G401 (cell line): ENCODE data around the gene SYK. TPM values are rescaled to one million over a fixed set of nuclear protein-coding genes. Genes with fewer than 3 reads are reported as not detected.
"Not testable (repeated sequence)": the region's sequence is repeated elsewhere in the genome, so short reads cannot be mapped to it uniquely, and the experiment has no call there.

Experiments used
- DNase-seq: peaks from one replicate; pipeline ENCODE4 v3.0.0-alpha.2; 2015; ENCODE audit warnings: low spot score
- in situ Hi-C: cut with HindIII; loops from 2 replicates; pipeline ENCODE4 v1.10.0; 2016; ENCODE audit warnings: low sequenced_read_pairs, mixed read lengths
- total RNA-seq: library from RNA; depleted of rRNA; stranded (reverse); fragments of >200 nt; shearing (Covaris generic); gene quantifications from 2 replicates; pipeline ENCODE4 v1.2.3, GENCODE V29; 2014

The SYK gene
- total RNA-seq, 1 experiment from 2014 or later = not detected

DNA sequence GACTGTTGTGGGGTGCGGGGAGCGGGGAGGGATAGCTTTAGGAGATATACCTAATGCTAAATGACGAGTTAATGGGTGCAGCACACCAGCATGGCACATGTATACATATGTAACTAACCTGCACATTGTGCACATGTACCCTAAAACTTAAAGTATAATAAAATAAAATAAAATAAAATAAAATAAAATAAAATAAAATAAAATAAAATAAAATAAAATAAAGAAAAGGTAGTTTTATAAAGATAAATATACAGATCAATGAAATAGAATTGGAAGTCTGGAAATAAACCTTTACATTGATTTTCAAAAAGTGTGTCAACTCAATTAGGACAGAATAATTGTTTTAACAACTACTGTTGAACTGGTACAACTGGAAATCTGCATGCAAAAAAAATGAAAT, 8.6 kb upstream of the SYK start:
- in situ Hi-C loops = not testable (repeated sequence)

DNA sequence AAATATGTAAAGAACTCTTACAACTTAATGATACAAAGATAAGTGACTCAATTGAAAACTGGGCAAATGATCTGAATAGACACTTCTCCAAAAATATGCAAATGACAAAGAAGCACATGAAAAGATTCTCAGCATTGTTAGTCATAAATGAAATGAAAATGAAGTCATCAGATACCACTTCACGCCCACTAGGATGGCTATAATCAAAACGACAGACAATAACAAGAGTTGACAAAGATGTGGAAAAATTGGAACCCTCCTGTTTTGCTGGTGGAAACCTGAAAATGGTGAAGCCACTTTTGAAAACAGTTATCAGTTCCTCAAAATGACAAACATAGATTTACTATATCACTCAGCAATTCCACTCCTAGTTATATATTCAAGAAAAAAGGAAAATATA, 7.9 kb upstream of the SYK start:
- in situ Hi-C loops = no loop called here
- DNase-seq = no peak

More for the DNA sequence above, 8.6 kb upstream of the SYK start:
- DNase-seq = not testable (repeated sequence)

DNA sequence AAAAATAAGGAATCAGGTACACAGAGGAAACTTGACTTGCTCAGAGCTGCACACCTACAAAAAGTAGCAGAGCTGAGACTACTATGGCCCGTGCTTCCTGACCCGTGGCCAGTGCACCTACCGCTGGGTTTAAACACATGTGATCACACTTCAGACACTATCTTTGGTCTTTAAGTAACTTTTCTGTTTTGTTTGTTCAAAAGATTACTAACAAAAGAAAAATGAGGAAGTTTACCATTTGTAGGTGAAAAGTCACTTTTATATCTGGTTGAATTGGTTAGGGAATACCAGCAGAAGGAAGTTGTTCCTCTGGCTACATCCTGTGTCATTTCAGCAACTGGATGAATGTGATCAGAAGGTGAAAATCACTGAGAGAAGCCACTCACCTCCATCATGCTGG, 6.5 kb upstream of the SYK start:
- in situ Hi-C loops = no loop called here
- DNase-seq = no peak

DNA sequence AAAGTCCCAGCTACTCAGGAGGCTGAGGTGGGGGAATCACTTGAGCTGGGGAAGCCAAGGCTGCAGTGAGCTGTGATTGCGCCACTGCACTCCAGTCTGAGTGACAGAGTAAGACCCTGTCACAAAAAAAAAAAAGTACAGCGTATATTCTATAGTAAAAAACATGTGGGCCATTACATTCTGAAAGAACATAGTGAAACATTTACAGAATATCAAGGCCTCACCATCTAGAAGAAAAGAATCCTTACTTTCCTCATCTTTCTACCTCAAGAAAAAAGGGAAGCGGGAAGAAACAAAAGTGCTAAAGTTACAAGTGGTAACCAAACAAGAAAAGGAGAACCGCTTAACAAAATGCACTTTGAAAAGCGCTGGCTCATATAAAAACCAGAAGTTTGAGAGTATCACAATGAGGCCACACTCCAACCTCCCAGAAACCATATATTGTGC, 5.7 kb upstream of the SYK start:
- no peak for DNase-seq
- in situ Hi-C loops = no loop called here

DNA sequence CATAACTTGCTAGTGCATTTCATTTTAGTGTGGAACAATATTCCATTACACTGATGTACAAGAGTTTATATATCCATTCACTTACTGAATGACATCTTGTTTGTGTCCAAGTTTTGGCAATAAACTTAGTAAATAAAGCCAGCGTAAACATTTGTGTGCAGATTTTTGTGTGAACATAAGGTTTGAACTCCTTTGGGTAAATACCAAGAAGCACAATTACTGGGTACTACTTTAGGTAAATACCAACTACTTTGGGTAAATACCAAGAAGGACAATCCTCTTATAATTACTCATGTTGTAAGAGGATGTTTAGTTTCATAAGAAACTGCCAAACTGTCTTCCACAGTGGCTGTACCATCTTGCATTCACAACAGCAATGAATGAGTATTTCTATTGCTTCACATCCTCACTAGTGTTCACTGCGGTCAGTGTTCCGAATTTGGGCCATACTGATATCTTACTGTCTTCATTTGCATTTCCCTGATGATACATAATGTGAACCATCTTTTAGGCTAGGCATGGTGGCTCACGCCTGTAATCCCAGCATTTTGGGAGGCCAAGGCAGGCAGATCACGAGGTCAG, 2.3 kb upstream of the SYK start:
- no peak for DNase-seq
- in situ Hi-C loops = no loop called here

DNA sequence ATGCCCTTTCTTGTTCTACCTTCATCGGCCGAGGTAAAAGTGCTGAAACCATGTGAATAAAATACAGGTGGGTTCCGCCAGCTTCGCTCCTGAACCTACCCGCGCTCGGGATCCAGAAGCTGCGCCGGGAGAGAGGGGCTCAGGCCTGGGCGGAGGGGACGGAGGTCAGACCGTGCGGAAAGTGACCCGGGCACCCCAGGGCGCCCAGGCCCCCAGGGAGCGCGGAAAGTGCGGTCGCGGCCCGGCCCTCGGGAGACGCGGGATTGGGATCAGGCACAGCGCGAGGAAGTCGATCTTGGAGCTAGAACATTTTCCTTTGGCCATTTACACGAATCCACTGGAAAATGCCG, 329 bp downstream of the SYK start:
- in situ Hi-C loops = no loop called here
- no peak for DNase-seq

DNA sequence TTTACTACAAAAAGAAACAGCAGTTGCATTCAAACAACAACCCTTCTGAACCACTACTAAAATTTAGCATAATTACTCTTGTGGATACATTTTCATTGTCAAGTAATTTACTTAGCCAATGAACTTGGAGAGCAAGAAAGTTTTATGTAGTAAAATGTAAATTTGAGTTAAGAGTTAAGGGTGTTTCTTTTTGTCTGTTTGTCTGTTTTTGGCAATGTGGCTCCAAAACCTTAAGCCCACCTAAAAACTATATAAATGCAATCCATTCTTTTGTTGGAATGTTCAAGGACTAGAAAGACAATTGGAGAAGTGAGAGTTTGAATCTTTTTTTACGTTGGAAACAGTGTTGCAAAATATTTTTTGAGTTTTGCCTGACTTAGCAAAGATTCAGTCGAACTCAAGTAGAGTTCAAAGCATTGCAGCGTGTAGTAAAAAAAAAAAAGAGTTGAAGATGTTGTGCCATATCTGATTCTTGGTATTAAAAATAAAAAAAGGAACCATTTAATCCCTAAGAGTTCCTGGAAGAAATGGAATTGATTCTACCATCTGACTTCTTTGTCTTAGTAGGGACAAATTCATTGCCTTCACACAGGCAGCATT, 867 bp downstream of the SYK start:
- in situ Hi-C loops = no loop called here
- DNase-seq = no peak

DNA sequence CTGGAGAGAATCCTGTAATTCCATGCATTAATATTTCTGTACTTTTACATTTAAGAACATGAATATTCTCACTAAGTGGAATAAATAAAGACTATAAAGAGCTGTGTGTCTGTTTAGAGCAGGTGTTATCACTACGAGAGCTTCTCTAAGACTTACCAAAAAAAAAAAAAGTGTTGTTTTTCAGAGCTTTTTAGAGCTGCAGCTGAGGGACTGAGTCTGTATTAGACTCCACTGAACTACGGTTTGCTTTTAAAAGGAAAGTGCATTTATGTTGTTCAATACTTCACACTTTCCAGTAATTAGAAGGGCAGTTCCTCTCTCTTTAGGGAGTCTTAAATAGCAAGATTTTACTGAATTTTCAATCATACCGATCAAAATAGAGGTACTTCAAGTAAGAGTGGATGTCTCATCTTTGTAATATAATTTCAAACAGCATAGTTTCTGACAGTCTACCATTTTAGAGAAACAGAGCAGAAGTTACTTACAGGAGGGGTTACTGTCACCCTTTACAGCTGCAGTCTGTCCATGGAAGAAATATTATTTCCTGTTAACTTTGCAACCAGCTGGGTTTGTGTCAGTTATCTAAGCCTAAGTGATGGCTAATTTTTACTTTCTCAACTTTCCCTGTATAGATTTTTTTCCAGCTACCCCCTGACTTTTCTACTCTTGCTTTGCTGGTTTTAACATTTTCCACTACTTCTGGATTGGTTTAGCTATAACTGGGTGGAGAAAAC, 2.4 kb downstream of the SYK start:
- in situ Hi-C loops = no loop called here
- DNase-seq = no peak

DNA sequence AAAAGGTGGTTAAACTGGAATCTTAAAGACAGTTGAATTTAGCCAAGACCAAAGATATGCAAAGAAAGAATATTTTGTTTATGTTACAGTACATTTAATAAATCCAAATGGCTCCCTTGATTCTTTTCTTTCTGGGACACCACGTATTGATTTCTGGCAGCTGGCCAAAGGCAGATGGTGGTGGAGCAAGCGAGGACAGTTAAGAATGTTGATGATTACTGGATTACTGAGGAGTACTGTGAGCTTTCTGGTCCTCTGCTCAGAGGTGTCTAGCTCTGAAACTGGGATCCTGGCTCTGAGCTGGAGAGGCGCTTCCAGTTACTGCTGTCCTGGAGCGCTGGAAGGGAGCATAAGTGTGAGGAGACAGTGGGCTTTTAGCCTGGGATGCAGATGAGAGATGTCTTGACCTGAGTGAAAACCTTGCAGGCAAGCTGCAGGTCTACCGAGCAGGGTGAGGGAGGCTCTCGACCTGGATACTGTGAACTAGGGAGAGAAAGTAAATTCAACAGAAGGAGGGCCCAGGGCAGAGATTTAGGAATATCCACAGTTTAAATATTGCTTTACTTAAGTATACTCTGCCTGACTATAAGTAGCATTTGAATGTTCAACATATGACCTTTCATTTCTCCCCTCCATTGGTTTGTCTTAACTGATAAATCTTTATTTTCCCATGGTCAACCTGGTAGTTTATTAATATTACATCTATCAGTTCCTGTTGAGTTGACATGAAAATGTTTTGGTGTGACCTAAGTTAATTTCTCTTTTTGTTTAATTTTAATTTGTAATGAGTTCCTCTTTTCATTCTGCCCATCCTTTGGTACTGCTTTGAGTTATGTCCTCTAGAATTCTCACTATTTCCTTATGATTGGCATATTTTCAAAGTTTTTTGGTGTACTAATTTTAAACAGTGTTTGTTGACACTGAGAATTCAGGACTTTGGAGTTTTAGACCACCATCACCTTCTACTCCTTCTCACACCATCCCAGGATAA, 3.7 kb downstream of the SYK start:
- in situ Hi-C loops = no loop called here

DNA sequence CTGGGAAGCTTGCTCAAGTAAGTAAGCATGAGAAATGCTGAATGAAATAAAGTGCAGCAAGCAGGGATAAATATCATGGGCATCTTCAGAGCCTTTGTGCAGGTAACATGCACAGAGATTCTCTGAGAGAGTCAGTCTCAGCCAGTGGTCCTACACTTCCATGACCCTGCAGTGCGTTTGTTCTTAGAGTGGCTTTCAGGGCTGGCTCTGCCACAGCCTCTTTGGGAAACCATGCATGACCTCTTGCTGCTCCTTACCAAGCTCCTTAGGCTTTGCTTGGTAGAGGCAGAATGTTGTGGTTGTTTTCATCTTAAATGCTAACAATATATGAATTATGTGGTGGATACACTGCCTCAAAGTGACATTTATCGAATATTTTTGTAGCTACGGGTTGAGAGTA, 5.4 kb downstream of the SYK start:
- DNase-seq = no peak
- in situ Hi-C loops = no loop called here

More for the DNA sequence above, 3.7 kb downstream of the SYK start:
- peak; percentile 18 for DNase-seq

DNA sequence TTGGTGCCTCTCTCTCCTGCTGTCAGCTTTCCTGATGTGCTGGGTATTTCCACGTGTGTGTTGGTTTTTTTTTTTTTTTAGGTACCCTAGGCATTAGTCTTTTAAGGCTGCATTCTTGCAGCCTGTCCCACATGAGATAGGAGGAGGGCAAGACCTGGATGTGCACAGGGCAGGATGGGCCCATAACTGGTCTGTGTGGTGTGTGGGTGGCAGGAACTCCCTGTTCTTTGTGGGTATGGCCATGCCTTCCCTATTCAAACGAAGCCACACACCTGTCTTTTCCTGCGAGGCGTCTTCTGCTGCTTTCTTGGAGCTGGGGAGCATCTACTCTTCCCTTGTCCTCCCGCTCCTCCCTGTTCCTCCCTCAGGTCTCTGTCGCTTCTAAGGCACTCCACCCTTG, 6.8 kb downstream of the SYK start:
- in situ Hi-C loops = no loop called here
- no peak for DNase-seq

DNA sequence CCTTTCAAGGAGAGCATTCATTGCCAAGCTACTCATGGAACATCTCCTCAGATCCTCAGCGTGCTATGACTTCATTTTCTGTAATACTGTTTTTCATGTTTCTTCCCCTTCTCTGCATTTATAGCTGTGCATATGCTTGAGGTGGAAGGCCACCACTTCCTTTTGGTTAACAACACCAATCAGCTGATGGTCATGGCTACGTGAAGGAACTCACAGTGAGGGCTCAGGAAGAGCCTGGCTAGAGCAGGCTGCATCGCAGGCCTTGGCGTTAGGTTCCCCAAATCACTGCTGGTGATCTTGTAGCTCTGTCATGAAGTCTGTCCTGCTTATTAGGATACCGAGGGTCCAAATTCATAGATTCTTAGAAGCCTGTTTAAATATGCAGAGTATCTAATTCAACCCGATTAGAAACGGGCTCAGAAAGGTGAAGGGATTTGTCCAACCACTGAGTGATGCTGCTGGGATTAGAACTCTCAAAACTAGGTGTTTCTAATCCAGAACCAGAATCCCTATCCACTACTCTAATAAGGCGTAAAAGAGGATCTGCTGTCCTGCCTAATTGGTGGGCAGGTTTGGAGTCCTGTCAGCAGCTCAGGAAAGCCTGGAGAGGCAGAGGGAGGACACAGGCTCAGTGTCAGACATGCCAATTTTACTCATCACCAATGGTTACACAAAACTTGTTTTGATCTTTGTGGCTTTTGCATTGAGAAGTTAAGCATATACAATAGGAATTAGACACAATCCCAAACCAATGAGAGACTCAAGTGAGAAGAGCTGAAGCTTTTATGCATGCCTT, 7.5 kb downstream of the SYK start:
- DNase-seq = no peak
- in situ Hi-C loops = no loop called here

DNA sequence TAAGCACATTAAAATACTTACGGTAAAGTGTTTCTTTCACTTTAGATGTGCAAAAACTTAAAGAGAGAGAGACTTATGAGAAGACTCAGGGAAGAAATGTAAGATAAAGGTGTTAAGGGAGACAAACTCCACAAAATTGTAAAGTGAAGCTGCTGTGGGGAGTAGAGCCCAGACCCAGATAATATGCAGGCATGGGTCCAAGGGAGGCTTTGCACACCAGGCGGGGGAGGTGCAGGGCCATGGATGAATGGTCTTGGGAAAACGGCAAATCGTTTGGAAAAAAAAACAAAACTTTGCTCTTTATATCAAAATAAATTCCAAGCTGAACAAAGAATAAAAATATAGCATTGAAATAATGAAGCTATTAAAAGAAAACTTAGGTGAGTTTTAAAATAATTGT, 9.1 kb downstream of the SYK start:
- in situ Hi-C loops = no loop called here
- DNase-seq = no peak

DNA sequence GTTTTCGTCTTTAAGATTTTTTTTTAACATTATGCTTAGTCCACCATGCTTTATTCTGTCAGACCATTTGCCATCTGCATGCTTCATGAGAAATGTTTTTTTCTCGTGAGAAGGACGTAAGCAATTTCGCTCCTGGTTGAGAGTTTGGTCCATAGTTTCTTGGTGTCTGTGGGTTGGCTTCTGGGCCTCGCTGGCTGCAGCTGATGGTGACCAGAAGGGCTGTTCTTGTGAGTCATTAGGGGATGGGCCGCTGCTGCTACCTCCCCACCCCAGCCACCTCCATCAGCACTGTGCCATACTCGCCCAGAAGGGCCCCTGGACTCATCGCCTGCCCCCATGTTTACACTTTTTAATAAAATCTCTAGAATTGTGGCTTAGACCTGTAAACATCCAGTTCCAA, 11.4 kb downstream of the SYK start:
- DNase-seq = no peak
- in situ Hi-C loops = no loop called here

DNA sequence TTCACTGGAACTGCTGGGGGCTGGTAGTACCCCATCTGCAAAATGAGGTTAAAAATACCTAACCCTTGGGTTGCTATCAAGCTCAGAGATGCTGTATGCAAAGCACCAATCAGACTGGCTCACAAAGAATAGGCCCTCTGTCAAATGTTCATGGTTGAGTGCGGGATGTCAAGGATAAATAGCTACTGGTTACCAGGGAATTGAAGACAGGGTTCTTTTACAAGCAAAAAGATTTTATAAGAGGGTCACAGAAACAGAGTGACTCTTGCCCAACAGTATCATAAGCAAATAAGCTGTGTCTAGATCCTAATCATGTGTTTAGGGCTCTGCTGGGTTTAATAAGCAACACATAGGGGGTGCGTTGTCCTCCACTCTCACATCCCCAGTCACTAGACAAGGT, 11.9 kb downstream of the SYK start:
- in situ Hi-C loops = no loop called here
- no peak for DNase-seq

DNA sequence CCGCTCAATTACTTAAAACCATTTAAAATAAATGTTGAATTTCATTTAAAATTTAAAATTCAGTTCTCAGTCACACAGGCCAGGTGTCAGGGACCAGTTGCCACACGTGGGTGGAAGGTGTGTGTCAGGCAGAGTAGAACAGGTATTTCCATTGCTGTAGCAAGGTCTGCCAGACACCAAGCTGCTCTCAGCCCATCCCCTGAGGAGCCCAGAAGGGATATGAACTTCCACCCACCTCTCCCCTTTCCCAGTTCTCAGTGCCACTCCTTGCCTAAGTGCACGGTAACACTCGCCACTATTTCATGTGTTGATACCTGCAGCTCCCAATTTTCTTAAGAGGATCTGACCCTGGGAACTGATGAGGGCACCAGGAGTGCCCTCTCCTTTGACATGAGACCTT, 12.7 kb downstream of the SYK start:
- in situ Hi-C loops = no loop called here
- DNase-seq = no peak

DNA sequence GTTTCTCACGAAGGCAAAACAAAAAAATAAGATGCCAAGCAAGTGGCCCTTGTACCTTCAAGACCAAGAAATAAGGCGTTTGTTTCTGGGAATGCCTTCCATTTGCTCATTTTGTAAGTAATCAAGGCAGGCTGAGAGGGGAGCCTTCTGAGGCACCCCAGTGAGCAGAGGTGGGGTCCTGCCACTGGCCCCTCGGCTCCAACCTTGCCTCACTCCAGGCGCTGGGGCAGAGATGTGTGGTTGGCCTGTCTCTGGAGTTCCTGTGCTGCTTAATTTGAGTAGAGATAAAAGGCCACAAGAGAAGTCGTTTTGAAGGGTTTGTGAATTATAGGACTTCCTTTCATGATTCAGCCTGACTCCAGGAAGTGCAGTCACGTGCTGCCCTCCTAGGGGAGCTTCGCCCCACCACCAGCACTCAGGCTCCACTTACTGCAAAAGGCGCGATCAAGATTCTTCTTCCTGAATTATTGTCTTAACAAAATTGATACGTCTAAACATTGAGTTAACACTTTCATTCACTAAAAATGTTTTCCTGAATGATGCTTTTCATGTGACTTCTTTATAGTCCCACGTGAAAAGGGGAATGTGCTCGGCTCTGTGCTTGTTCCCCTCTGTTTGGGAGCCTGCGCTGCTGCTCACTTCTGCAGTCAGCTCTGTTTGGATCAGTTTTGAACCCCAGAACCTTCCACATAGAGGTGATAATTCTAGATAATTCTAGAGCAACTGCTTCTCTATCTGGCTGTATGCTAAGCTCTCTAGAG, 13.7 kb downstream of the SYK start:
- DNase-seq = no peak
- in situ Hi-C loops = no loop called here

DNA sequence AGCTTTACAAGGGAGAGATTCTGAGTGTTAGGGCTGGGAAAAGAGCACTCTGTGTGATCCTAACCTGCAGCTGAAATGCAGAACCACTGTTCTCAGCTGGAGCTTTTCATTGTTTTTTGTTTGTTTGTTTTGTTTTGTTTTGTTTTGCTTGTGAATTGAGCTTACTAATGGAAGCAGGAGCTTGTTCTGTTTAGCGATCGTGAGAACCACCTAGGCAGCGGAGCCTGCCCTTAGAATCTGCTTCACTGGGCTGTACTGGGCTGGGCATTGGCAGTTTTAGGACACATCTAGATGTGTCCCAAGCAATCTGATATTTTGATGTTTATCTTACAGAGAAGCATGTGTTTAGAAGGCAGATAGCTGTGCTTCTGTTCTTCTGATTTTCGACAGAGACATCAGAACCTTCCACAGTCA, 14.3 kb downstream of the SYK start:
- in situ Hi-C loops = no loop called here
- DNase-seq = no peak
